Measurements from ENCODE around the gene LRMDA.

The LRMDA gene

GRCh38 chr10:75487087-75487754 is 55.8 kb downstream of the LRMDA start:
- no peak for DNase-seq (ENCODE audit: extremely low spot score)
- TF ChIP-seq, protein P1, sequence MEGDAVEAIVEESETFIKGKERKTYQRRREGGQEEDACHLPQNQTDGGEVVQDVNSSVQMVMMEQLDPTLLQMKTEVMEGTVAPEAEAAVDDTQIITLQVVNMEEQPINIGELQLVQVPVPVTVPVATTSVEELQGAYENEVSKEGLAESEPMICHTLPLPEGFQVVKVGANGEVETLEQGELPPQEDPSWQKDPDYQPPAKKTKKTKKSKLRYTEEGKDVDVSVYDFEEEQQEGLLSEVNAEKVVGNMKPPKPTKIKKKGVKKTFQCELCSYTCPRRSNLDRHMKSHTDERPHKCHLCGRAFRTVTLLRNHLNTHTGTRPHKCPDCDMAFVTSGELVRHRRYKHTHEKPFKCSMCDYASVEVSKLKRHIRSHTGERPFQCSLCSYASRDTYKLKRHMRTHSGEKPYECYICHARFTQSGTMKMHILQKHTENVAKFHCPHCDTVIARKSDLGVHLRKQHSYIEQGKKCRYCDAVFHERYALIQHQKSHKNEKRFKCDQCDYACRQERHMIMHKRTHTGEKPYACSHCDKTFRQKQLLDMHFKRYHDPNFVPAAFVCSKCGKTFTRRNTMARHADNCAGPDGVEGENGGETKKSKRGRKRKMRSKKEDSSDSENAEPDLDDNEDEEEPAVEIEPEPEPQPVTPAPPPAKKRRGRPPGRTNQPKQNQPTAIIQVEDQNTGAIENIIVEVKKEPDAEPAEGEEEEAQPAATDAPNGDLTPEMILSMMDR (IDR thresholded peaks at IDR 0.05; ENCODE audit: control extremely low read depth, extremely low read depth, low read depth, missing control alignments), result no peak
- ChIA-PET POLR2A (no interaction called here), CTCF (interaction anchor here (0.9 to 1.3 kb wide), 2 partner anchors 9 to 14 kb away, joined by 3 to 5 read pairs; no protein-coding TSS in a partner anchor)

DNA sequence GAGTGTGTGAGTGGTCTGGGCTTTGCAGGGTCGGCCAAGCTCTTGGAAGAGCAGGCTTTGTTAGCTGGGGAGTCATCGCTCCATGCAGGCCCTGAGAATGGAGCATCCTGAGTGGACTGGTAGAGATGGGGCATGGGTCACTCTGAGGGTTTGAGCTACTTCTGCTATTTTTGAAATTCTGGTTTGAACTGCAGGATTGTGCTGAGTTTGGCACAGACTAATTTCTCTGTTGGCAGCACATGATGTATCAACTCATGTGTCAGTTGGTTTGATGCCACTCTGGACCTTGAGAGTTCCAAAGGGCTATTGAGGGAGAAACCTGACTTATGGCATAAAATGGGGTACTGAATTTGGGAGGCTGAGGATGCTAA is 56.3 kb downstream of the LRMDA start:
- no peak for DNase-seq (ENCODE audit: extremely low spot score)
- TF ChIP-seq, protein P1 (IDR thresholded peaks at IDR 0.05; ENCODE audit: control extremely low read depth, extremely low read depth, low read depth, missing control alignments), result no peak
- ChIA-PET POLR2A (no interaction called here), CTCF (interaction anchor here (0.9 to 1.3 kb wide), 2 partner anchors 8 to 15 kb away, joined by 3 to 5 read pairs; no protein-coding TSS in a partner anchor)

DNA sequence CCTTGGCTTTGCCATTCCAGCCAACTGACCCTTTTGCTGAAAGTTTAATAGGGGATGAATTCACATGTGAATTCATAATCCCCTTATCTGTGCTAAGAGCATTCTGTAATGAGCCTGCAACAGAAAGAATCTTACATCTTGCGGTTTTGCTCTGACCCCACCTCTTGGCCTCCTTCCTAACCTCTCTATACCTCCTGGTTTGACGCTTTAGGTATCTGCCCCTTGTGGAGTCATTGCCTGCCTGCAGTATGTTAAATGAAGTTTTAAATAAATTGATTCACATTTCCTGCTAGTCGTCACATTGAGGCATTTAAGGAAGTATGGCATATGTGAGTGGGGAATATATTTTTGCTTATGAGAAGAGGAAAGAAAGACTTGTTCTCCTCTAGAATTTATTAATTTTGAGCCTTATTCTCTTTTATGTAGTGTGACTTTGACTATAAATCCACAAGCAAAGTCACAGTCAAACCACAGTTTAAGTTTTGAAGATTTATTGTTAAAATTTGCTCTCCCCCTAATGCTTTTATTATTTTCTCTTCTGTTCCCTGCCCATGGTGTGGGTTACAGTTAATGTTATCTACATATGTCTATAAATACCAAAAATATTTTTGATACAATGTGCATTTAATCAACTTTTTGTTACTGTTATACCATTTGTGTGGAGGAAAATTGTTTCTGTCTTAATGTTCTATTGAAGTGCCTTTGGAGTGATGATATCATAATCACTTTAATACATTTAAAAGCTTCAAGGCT is 60.9 kb downstream of the LRMDA start:
- ChIA-PET CTCF (no interaction called here), POLR2A (no interaction called here)
- TF ChIP-seq, protein P1 (IDR thresholded peaks at IDR 0.05; ENCODE audit: control extremely low read depth, extremely low read depth, low read depth, missing control alignments), result no peak
- DNase-seq (ENCODE audit: extremely low spot score), result no peak

DNA sequence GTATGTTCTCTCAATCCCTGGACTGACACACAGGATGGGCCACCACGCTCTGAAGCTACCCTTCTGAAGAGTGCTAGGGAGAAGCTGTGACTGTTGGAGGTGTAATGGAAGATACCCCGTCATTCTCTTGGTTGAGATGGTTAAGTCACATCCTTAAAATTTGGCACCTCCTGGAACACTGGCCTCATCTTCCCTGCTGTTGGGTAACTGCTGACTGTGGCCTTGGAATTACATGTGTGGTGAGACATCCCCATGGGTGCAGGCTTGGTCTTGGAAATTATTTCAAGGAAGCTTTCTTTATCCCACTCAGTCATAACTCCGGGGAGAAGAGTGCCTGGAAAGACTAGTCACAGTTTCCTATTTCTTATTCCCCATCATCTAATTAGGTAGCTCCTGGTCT is 62.0 kb downstream of the LRMDA start:
- ChIA-PET POLR2A (no interaction called here), CTCF (no interaction called here)
- no peak for DNase-seq (ENCODE audit: extremely low spot score)
- TF ChIP-seq, protein P1 (IDR thresholded peaks at IDR 0.05; ENCODE audit: control extremely low read depth, extremely low read depth, low read depth, missing control alignments), result no peak

DNA sequence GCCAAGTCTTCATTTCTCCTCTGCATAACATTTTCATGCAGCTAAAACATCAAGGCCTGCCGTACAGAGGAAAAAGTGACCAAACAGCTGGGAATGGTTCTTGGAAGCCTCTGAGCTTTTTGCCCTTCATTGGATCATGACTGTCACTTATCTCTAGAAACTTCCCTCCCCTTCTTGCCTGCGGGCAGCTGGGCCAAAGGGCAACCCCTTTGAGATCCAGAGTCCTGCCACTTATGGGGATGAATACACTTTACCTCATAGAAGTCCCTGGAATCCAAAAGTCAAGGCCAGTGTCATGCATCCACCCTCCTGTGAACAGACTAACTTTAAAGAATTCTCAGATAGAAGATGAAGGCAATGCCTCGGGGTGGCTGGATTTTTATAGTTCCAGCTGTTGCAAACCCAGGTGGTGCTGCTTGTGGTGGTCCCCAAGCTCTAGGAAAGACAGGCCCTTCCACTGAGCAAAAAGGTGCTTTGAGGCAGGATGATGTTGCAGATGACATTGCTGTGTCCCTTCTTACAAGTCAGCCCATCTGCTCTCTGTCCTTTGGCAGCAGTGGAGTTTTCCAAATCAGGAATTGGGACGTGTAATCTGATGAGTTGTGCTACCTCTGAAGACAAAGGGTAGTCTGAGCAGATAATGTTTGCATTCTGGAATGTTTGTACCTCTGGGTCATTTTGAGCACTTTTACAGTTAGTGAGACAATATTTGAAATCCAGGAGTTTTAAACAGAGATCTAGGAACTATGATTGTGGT is 64.2 kb downstream of the LRMDA start:
- CTCF ChIA-PET, result interaction anchor here (1.8 kb wide), 1 partner anchor 8 kb away, joined by 5 read pairs; no protein-coding TSS in a partner anchor
- DNase-seq (ENCODE audit: extremely low spot score), result no peak
- POLR2A ChIA-PET, result no interaction called here
- TF ChIP-seq, protein P1 (IDR thresholded peaks at IDR 0.05; ENCODE audit: control extremely low read depth, extremely low read depth, low read depth, missing control alignments), result no peak

- POLR2A ChIA-PET, result no interaction called here
- TF ChIP-seq, protein P1 (IDR thresholded peaks at IDR 0.05; ENCODE audit: control extremely low read depth, extremely low read depth, low read depth, missing control alignments), result no peak
- DNase-seq (ENCODE audit: extremely low spot score), result no peak
- CTCF ChIA-PET, result interaction anchor here (1.8 to 2.2 kb wide), 2 partner anchors 9 to 10 kb away, joined by 5 to 7 read pairs; no protein-coding TSS in a partner anchor
Measured at GRCh38 chr10:75496191-75496567, 64.8 kb downstream of the LRMDA start.

Data from GM10248 (cell line).